H9 (cell line): ENCODE measurements around the gene COMMD10. TPM values are rescaled to one million over a fixed set of nuclear protein-coding genes. Genes with fewer than 3 reads are reported as not detected.

Experiments
- DNase-seq: peaks from one replicate; pipeline ENCODE4 v3.0.0-alpha.2; 2017
- H2AFZ ChIP-seq: one replicate; pipeline ENCODE4 v1.6.1; 2013; ENCODE audit warnings: mild to moderate bottlenecking, low read length, control low read depth, moderate library complexity
- H2AK5ac ChIP-seq: 2 replicates; pipeline ENCODE4 v1.6.1; 2013; ENCODE audit warnings: low read length, control low read depth, mixed read lengths; ENCODE audit not compliant: insufficient read length
- H2BK120ac ChIP-seq: one replicate; pipeline ENCODE4 v1.6.1; 2013; ENCODE audit warnings: low read depth, mild to moderate bottlenecking, low read length, control low read depth, inconsistent platforms; ENCODE audit not compliant: poor library complexity, severe bottlenecking
- H2BK12ac ChIP-seq: 2 replicates; pipeline ENCODE4 v1.6.1; 2013; ENCODE audit warnings: low read length, control low read depth, mixed read lengths, low read depth; ENCODE audit not compliant: insufficient read length
- H2BK15ac ChIP-seq: 2 replicates; pipeline ENCODE4 v1.6.1; 2013; ENCODE audit warnings: low read depth, low read length, control low read depth
- H2BK20ac ChIP-seq: one replicate; pipeline ENCODE4 v1.6.1; 2013; ENCODE audit warnings: low read depth, mild to moderate bottlenecking, low read length, control low read depth, inconsistent platforms; ENCODE audit not compliant: poor library complexity, severe bottlenecking
- H2BK5ac ChIP-seq: 2 replicates; pipeline ENCODE4 v1.6.1; 2013; ENCODE audit warnings: low read length, control low read depth, mixed read lengths; ENCODE audit not compliant: insufficient read length
- H3K14ac ChIP-seq: 2 replicates; pipeline ENCODE4 v1.6.1; 2013; ENCODE audit warnings: low read length, control low read depth; ENCODE audit not compliant: insufficient read depth
- H3K18ac ChIP-seq: 2 replicates; pipeline ENCODE4 v1.6.1; 2013; ENCODE audit warnings: low read depth, mild to moderate bottlenecking, mixed read lengths, low read length, control low read depth; ENCODE audit not compliant: insufficient read length
- H3K23ac ChIP-seq: 2 replicates; pipeline ENCODE4 v1.6.1; 2013; ENCODE audit warnings: low read length, control low read depth, mixed read lengths, low read depth; ENCODE audit not compliant: insufficient read length
- H3K23me2 ChIP-seq: 2 replicates; pipeline ENCODE4 v1.6.1; 2013; ENCODE audit warnings: low read depth, mild to moderate bottlenecking, mixed read lengths, low read length, control low read depth; ENCODE audit not compliant: insufficient read length, poor library complexity, severe bottlenecking
- H3K27ac ChIP-seq: 2 replicates; pipeline ENCODE4 v1.5.1; 2013; ENCODE audit warnings: low read length, control low read depth, mixed read lengths, low read depth; ENCODE audit not compliant: insufficient read length
- H3K27me3 ChIP-seq: 2 replicates; pipeline ENCODE4 v1.6.1; 2013; ENCODE audit warnings: low read length, control low read depth, inconsistent platforms; ENCODE audit not compliant: insufficient read depth
- H3K4ac ChIP-seq: 2 replicates; pipeline ENCODE4 v1.6.1; 2013; ENCODE audit warnings: low read depth, mild to moderate bottlenecking, control low read depth, inconsistent platforms, low read length, moderate library complexity
- H3K4me1 ChIP-seq: 2 replicates; pipeline ENCODE4 v1.6.1; 2013; ENCODE audit warnings: low read length, control low read depth, inconsistent platforms; ENCODE audit not compliant: insufficient read depth
- H3K4me2 ChIP-seq: 2 replicates; pipeline ENCODE4 v1.6.1; 2013; ENCODE audit warnings: low read length, control low read depth, mixed read lengths; ENCODE audit not compliant: insufficient read length, insufficient read depth
- H3K56ac ChIP-seq: 2 replicates; pipeline ENCODE4 v1.6.1; 2013; ENCODE audit warnings: low read depth, mild to moderate bottlenecking, mixed read lengths, low read length, control low read depth; ENCODE audit not compliant: insufficient read length
- H3K79me1 ChIP-seq: 2 replicates; pipeline ENCODE4 v1.6.1; 2013; ENCODE audit warnings: low read depth, mild to moderate bottlenecking, moderate library complexity, low read length, control low read depth, inconsistent platforms; ENCODE audit not compliant: insufficient read depth, poor library complexity, severe bottlenecking
- H3K79me2 ChIP-seq: 2 replicates; pipeline ENCODE4 v1.6.1; 2013; ENCODE audit warnings: low read length, control low read depth, inconsistent platforms; ENCODE audit not compliant: insufficient read depth
- H3K9ac ChIP-seq: 2 replicates; pipeline ENCODE4 v1.6.1; 2013; ENCODE audit warnings: low read length, control low read depth, mixed read lengths; ENCODE audit not compliant: insufficient read length; ENCODE audit errors: extremely low read depth
- H3K9me3 ChIP-seq: one replicate; pipeline ENCODE4 v1.6.1; 2013; ENCODE audit warnings: low read depth, low read length, inconsistent platforms; ENCODE audit not compliant: control insufficient read depth
- H3T11ph ChIP-seq: one replicate; pipeline ENCODE4 v1.6.1; 2013; ENCODE audit warnings: mild to moderate bottlenecking, low read length, control low read depth, inconsistent platforms
- H4K20me1 ChIP-seq: one replicate; pipeline ENCODE4 v1.6.1; 2013; ENCODE audit not compliant: control insufficient read depth, insufficient read length, insufficient read depth
- H4K5ac ChIP-seq: 2 replicates; pipeline ENCODE4 v1.6.1; 2013; ENCODE audit warnings: low read depth, mild to moderate bottlenecking, mixed read lengths, low read length, control low read depth; ENCODE audit not compliant: insufficient read length
- H4K8ac ChIP-seq: replicated peaks from 2 replicates; pipeline ENCODE4 v1.6.1; 2013; ENCODE audit warnings: low read length, control low read depth, mixed read lengths, low read depth; ENCODE audit not compliant: insufficient read length
- H4K91ac ChIP-seq: 2 replicates; pipeline ENCODE4 v1.6.1; 2013; ENCODE audit warnings: low read depth, mild to moderate bottlenecking, moderate library complexity, mixed read lengths, low read length, control low read depth; ENCODE audit not compliant: insufficient read length
- H3K27ac Mint-ChIP-seq, 3 experiments: 2 replicates in 2 of 3; 3 replicates in 1 of 3; pipeline ENCODE4 v1.8.0; 2020 to 2021; ENCODE audit warnings: mixed read lengths in 3 of 3, mild to moderate bottlenecking in 1 of 3, moderate library complexity in 1 of 3
- H3K27me3 Mint-ChIP-seq: 2 replicates; pipeline ENCODE4 v1.8.0; 2021; ENCODE audit warnings: low read depth, mild to moderate bottlenecking, moderate library complexity, mixed read lengths
- H3K36me3 Mint-ChIP-seq, 3 experiments: 2 replicates in 2 of 3; 3 replicates in 1 of 3; pipeline ENCODE4 v1.8.0; 2020 to 2021; ENCODE audit warnings: low read depth in 3 of 3, mixed read lengths in 3 of 3; ENCODE audit not compliant: insufficient read depth in 1 of 3
- H3K4me1 Mint-ChIP-seq, 2 experiments: 2 replicates each; pipeline ENCODE4 v1.8.0; 2020; ENCODE audit warnings: mixed read lengths in 2 of 2
- H3K4me3 Mint-ChIP-seq, 2 experiments: 2 replicates in 1 of 2; 3 replicates in 1 of 2; pipeline ENCODE4 v1.8.0; 2020 to 2021; ENCODE audit warnings: mild to moderate bottlenecking in 2 of 2, mixed read lengths in 2 of 2, moderate library complexity in 1 of 2
- H3K9me3 Mint-ChIP-seq, 2 experiments: 2 replicates in 1 of 2; 3 replicates in 1 of 2; pipeline ENCODE4 v1.8.0; 2020; ENCODE audit warnings: mild to moderate bottlenecking in 2 of 2, mixed read lengths in 2 of 2, moderate library complexity in 1 of 2
- WGBS: extraction: QIAGEN DNeasy Blood & Tissue Kit; methylation state at CpG from one replicate; pipeline ENCODE4 v1.1.7; 2013; ENCODE audit warnings: missing lambda C conversion rate, low lambda C conversion rate, mixed read lengths; ENCODE audit not compliant: insufficient read length; ENCODE audit errors: extremely low coverage; 5-methylcytosine and 5-hydroxymethylcytosine counted together
- total RNA-seq: library from RNA; stranded (reverse); gene quantifications from 2 replicates; pipeline ENCODE4 v1.2.1, GENCODE V29; 2021
- TF ChIP-seq, protein P1 (sequence below): fragments of 200-600 bp; sonication (generic); conservative IDR thresholded peaks from 3 replicates; pipeline ENCODE4 v1.8.0; 2021; ENCODE audit warnings: antibody characterized with exemption, mild to moderate bottlenecking

The COMMD10 gene
- total RNA-seq, 1 experiment from 2014 or later = 33.9 TPM

DNA sequence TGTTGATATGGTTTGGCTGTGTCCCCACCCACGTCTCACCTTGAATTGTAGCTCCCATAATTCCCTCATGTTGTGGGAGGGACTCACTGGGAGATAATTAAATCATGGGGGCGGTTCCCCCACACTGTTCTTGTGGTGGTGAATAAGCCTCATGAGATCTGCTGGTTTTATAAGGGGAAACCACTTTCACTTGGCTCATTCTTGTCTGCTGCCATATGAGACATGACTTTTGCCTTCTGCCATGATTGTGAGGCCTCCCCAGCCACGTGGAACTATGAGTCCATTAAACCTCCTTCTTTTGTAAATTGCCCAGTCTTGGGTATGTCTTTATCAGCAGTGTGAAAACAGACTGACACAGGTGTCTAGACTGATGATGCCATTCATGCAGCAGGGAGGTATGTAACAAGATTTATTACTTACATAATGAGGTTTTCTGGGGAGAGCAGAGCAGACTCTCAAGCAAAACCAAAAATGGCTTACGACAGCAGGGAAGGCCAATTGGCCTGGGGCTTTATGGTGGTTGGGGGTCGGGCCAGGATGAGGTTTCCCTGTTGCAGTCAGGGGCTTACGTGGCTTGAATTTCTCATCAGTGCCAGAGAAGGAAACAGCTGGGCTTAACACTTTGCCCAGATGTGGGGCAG, 9.5 kb upstream of the COMMD10 start:
- H3K23me2 ChIP-seq = no peaks in the 10 kb centered on the region
- Mint-ChIP-seq H3K27me3 (peaks cover 2% of the 10 kb centered on the region; the same call in 1 of the 2 replicates), H3K36me3 (no peaks in the 10 kb centered on the region), H3K9me3 (no peaks in the 10 kb centered on the region), H3K4me1 (no peaks in the 10 kb centered on the region), H3K27ac (no peak overlapping the region), H3K4me3 (no peak overlapping the region)
- no peak overlapping the region for H3K27ac ChIP-seq
- no peak overlapping the region for H3T11ph ChIP-seq
- H3K79me1 ChIP-seq = no peaks in the 10 kb centered on the region
- H2BK20ac ChIP-seq = no peak overlapping the region
- H4K5ac ChIP-seq = no peak overlapping the region
- H2BK120ac ChIP-seq = no peak overlapping the region
- no CpG with 5 or more reads among the region's 6 CpGs for WGBS
- no peak overlapping the region for H3K4me2 ChIP-seq
- H3K9ac ChIP-seq = no peak overlapping the region
- H3K14ac ChIP-seq = no peak overlapping the region
- H3K79me2 ChIP-seq = no peaks in the 10 kb centered on the region; the same call in 1 of the 2 replicates
- H3K56ac ChIP-seq = no peak overlapping the region
- H4K20me1 ChIP-seq = no peaks in the 10 kb centered on the region
- H3K18ac ChIP-seq = no peak overlapping the region
- no peak overlapping the region for H2AK5ac ChIP-seq
- no peak overlapping the region for H3K4ac ChIP-seq
- no peak overlapping the region for H4K8ac ChIP-seq
- H2BK5ac ChIP-seq = no peak overlapping the region
- no peaks in the 10 kb centered on the region for H3K9me3 ChIP-seq
- H4K91ac ChIP-seq = no peak overlapping the region
- H2BK12ac ChIP-seq = no peak overlapping the region
- H2AFZ ChIP-seq = no peak overlapping the region
- H3K27me3 ChIP-seq = no peaks in the 10 kb centered on the region
- H3K23ac ChIP-seq = no peak overlapping the region
- TF ChIP-seq, protein P1, sequence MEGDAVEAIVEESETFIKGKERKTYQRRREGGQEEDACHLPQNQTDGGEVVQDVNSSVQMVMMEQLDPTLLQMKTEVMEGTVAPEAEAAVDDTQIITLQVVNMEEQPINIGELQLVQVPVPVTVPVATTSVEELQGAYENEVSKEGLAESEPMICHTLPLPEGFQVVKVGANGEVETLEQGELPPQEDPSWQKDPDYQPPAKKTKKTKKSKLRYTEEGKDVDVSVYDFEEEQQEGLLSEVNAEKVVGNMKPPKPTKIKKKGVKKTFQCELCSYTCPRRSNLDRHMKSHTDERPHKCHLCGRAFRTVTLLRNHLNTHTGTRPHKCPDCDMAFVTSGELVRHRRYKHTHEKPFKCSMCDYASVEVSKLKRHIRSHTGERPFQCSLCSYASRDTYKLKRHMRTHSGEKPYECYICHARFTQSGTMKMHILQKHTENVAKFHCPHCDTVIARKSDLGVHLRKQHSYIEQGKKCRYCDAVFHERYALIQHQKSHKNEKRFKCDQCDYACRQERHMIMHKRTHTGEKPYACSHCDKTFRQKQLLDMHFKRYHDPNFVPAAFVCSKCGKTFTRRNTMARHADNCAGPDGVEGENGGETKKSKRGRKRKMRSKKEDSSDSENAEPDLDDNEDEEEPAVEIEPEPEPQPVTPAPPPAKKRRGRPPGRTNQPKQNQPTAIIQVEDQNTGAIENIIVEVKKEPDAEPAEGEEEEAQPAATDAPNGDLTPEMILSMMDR = no peak
- DNase-seq = no peak
- no peak overlapping the region for H2BK15ac ChIP-seq
- H3K4me1 ChIP-seq = no peaks in the 10 kb centered on the region
